Endothelial cell of umbilical vein (primary cell): ENCODE results near the gene KCNC1.

Source experiments
- CTCF ChIP-seq, 2 donors: IDR thresholded peaks; 1 replicate in 1 of 2; 2 replicates in 1 of 2; pipeline ENCODE4 v1.5.1; 2011; ENCODE audit warnings: low read length in 2 of 2, mild to moderate bottlenecking in 2 of 2, moderate library complexity in 2 of 2, control low read depth in 1 of 2, inconsistent platforms in 1 of 2, low read depth in 1 of 2; ENCODE audit not compliant: insufficient read depth in 1 of 2; ENCODE audit errors: extremely low read depth in 1 of 2
- EZH2 ChIP-seq: IDR thresholded peaks from 2 replicates; pipeline ENCODE4 v1.6.1; 2012; ENCODE audit warnings: borderline replicate concordance, low read depth, mild to moderate bottlenecking, moderate library complexity, low read length, inconsistent platforms; ENCODE audit not compliant: severe bottlenecking
- GATA2 ChIP-seq: IDR thresholded peaks from 2 replicates; pipeline ENCODE4 v1.7.0; 2011; ENCODE audit warnings: low read depth, mild to moderate bottlenecking, moderate library complexity, mixed read lengths, low read length; ENCODE audit not compliant: insufficient read length, insufficient read depth
- JUN ChIP-seq: IDR thresholded peaks from 2 replicates; pipeline ENCODE4 v1.6.1; 2011; ENCODE audit warnings: borderline replicate concordance, low read depth; ENCODE audit not compliant: insufficient read length, insufficient read depth
- MYC ChIP-seq: IDR thresholded peaks from one replicate; pipeline ENCODE4 v1.6.1; 2011; ENCODE audit warnings: mild to moderate bottlenecking, low read depth, low read length
- POLR2A ChIP-seq: IDR thresholded peaks from 2 replicates; pipeline ENCODE4 v1.6.1; 2012; ENCODE audit warnings: low read depth, mild to moderate bottlenecking, control low read depth, low read length
- POLR2AphosphoS5 ChIP-seq: IDR thresholded peaks from 2 replicates; pipeline ENCODE4 v1.6.1; 2012; ENCODE audit warnings: low read depth, mild to moderate bottlenecking, control low read depth, low read length, moderate library complexity; ENCODE audit not compliant: insufficient read depth

- TF ChIP-seq POLR2A (no peak), MYC (no peak), GATA2 (no peak), CTCF (IDR thresholded peaks at IDR 0.05; ENCODE audit: extremely low read depth in 1 of 2, insufficient read depth in 1 of 2, low read depth in 1 of 2, low read length in 2 of 2) (no peak), POLR2AphosphoS5 (no peak), JUN (no peak), EZH2 (no peak)
These were observed 19.1 kb downstream of the KCNC1 start for GRCh38 chr11:17753641-17754040.
